Mesenchymal stem cell (in vitro differentiated cells and primary cell): ENCODE data around the gene CSTB.

ENCODE experiments used
- DNase-seq: peaks from one replicate; pipeline ENCODE4 v3.0.0-alpha.2; 2013
- H2AFZ ChIP-seq: one replicate; pipeline ENCODE4 v1.6.1; 2013; ENCODE audit warnings: low read depth, mild to moderate bottlenecking, control low read depth, inconsistent platforms, low read length, moderate library complexity
- H2AK5ac ChIP-seq: 2 replicates; pipeline ENCODE4 v1.6.1; 2013; ENCODE audit warnings: low read length, moderate library complexity, mild to moderate bottlenecking, inconsistent platforms; ENCODE audit not compliant: severe bottlenecking
- H2BK120ac ChIP-seq: one replicate; pipeline ENCODE4 v1.6.1; 2013; ENCODE audit warnings: low read depth, mild to moderate bottlenecking, inconsistent platforms, low read length, moderate library complexity
- H2BK12ac ChIP-seq, 2 experiments: one replicate each; pipeline ENCODE4 v1.6.1; 2013; ENCODE audit warnings: inconsistent platforms in 2 of 2, low read length in 2 of 2, mild to moderate bottlenecking in 2 of 2, moderate library complexity in 2 of 2, control low read depth in 1 of 2
- H2BK15ac ChIP-seq: one replicate; pipeline ENCODE4 v1.6.1; 2013; ENCODE audit warnings: mild to moderate bottlenecking, low read depth, inconsistent platforms; ENCODE audit not compliant: poor library complexity, severe bottlenecking
- H2BK5ac ChIP-seq: 2 replicates; pipeline ENCODE4 v1.6.1; 2013; ENCODE audit warnings: low read depth, mild to moderate bottlenecking, low read length, control low read depth, inconsistent platforms; ENCODE audit not compliant: poor library complexity, severe bottlenecking
- H3K14ac ChIP-seq, 2 experiments: one replicate each; pipeline ENCODE4 v1.6.1; 2013; ENCODE audit warnings: inconsistent platforms in 2 of 2, low read length in 2 of 2, control low read depth in 1 of 2, mild to moderate bottlenecking in 1 of 2, moderate library complexity in 1 of 2
- H3K18ac ChIP-seq, 2 experiments: one replicate each; pipeline ENCODE4 v1.6.1; 2013; ENCODE audit warnings: inconsistent platforms in 2 of 2, low read length in 2 of 2, control low read depth in 1 of 2, low read depth in 1 of 2, mild to moderate bottlenecking in 1 of 2
- H3K23ac ChIP-seq, 2 experiments: one replicate each; pipeline ENCODE4 v1.6.1; 2013; ENCODE audit warnings: inconsistent platforms in 2 of 2, low read length in 2 of 2, mild to moderate bottlenecking in 2 of 2, moderate library complexity in 2 of 2, control low read depth in 1 of 2
- H3K27ac ChIP-seq: 2 replicates; pipeline ENCODE4 v1.5.1; 2013; ENCODE audit warnings: mild to moderate bottlenecking, moderate library complexity, low read length, control low read depth, inconsistent platforms; ENCODE audit not compliant: poor library complexity, severe bottlenecking
- H3K27me3 ChIP-seq, 2 experiments: 2 replicates each; pipeline versions ENCODE4 v1.6.1 to v1.7.0; 2013; ENCODE audit warnings: low read length in 2 of 2, mild to moderate bottlenecking in 2 of 2, moderate library complexity in 2 of 2, control low read depth in 1 of 2, inconsistent platforms in 1 of 2; ENCODE audit not compliant: control insufficient read depth in 1 of 2, insufficient read depth in 1 of 2
- H3K36me3 ChIP-seq, 2 experiments: 2 replicates each; pipeline versions ENCODE4 v1.6.1 to v1.7.0; 2013; ENCODE audit warnings: low read length in 2 of 2, control low read depth in 1 of 2, inconsistent platforms in 1 of 2, low read depth in 1 of 2, mild to moderate bottlenecking in 1 of 2; ENCODE audit not compliant: insufficient read depth in 2 of 2, control insufficient read depth in 1 of 2
- H3K4ac ChIP-seq, 2 experiments: one replicate each; pipeline ENCODE4 v1.6.1; 2013; ENCODE audit warnings: inconsistent platforms in 2 of 2, low read length in 2 of 2, mild to moderate bottlenecking in 2 of 2, moderate library complexity in 2 of 2, control low read depth in 1 of 2, low read depth in 1 of 2
- H3K4me1 ChIP-seq: 2 replicates; pipeline ENCODE4 v1.6.1; 2013; ENCODE audit warnings: low read depth, low read length, control low read depth; ENCODE audit not compliant: control insufficient read depth, insufficient read depth
- H3K4me2 ChIP-seq: 2 replicates; pipeline ENCODE4 v1.6.1; 2013; ENCODE audit warnings: low read length, mild to moderate bottlenecking, inconsistent platforms; ENCODE audit not compliant: poor library complexity, severe bottlenecking
- H3K4me3 ChIP-seq, 2 experiments: 2 replicates each; pipeline versions ENCODE4 v1.5.1 to v1.7.0; 2013; ENCODE audit warnings: low read length in 2 of 2, mild to moderate bottlenecking in 2 of 2, control low read depth in 1 of 2, low read depth in 1 of 2; ENCODE audit not compliant: insufficient read depth in 1 of 2
- H3K79me1 ChIP-seq: replicated peaks from 2 replicates; pipeline ENCODE4 v1.6.1; 2013; ENCODE audit warnings: mild to moderate bottlenecking, control low read depth, low read length, inconsistent platforms; ENCODE audit not compliant: poor library complexity, severe bottlenecking
- H3K9ac ChIP-seq: 2 replicates; pipeline ENCODE4 v1.7.0; 2013; ENCODE audit warnings: mild to moderate bottlenecking, low read length, moderate library complexity
- H3K9me3 ChIP-seq: 2 replicates; pipeline ENCODE4 v1.7.0; 2013; ENCODE audit warnings: mild to moderate bottlenecking, low read length; ENCODE audit not compliant: control insufficient read depth
- H4K8ac ChIP-seq: one replicate; pipeline ENCODE4 v1.6.1; 2013; ENCODE audit warnings: inconsistent platforms, mild to moderate bottlenecking, low read length, moderate library complexity
- H4K91ac ChIP-seq: one replicate; pipeline ENCODE4 v1.6.1; 2013; ENCODE audit warnings: mild to moderate bottlenecking, low read length, inconsistent platforms
- WGBS: methylation state at CpG from one replicate; pipeline ENCODE4 v1.1.7; 2013; ENCODE audit warnings: mixed read lengths; 5-methylcytosine and 5-hydroxymethylcytosine counted together

The CSTB gene

DNA sequence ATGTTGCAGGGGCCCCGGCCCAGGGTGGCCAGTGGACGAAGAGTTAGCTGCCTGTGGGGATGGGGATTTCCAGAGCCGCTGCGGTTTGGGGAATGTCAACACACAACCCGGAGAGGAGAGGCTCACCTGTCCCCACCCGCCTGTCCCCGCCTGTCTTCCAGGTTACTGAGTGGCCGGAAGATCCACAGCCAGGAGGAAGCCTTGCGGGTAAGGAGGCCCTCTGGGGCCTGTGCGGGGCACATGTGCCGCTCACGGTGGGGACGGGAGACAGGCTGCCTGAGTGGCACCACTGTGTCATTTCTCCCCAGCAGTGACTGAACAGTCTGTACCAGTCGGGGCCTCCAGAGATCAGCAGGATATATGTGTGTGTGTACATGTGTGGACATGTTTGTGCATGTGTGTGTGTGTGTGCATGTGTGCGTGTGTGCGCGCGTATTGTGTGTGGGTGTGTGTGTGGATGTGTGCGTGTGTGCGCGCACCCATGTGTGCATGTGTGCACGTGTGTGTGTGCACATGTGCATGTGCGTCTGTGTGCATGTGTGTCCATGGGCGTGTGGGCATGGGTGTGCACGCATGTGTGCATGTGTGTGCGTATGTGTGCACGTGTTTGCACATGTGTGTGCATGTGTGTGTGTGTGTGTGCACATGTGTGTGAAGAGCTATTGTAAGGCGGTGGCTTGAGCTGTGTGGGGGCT is 25.6 kb downstream of the CSTB start:
- H3K14ac ChIP-seq: no peak overlapping the region
- no peak overlapping the region for H3K23ac ChIP-seq
- no peaks in the 10 kb centered on the region for H3K27me3 ChIP-seq
- peaks cover 5% of the 10 kb centered on the region for H3K4me1 ChIP-seq
- peaks cover 28% of the 10 kb centered on the region for H3K79me1 ChIP-seq
- no peak overlapping the region for H4K91ac ChIP-seq
- H2AFZ ChIP-seq: no peak overlapping the region
- H3K4me3 ChIP-seq: no peak overlapping the region
- H3K18ac ChIP-seq: no peak overlapping the region
- DNase-seq: no peak
- no peak overlapping the region for H3K9ac ChIP-seq
- H2AK5ac ChIP-seq: no peak overlapping the region
- H3K27ac ChIP-seq: no peak overlapping the region
- no peak overlapping the region for H2BK15ac ChIP-seq
- no peak overlapping the region for H3K4ac ChIP-seq
- H4K8ac ChIP-seq: no peak overlapping the region
- WGBS: 87% methylated on average over 28 of the region's 28 CpGs
- peaks cover 89 to 95% of the 10 kb centered on the region in 2 experiments for H3K36me3 ChIP-seq
- no peak overlapping the region for H2BK120ac ChIP-seq
- no peaks in the 10 kb centered on the region for H3K9me3 ChIP-seq
- H2BK5ac ChIP-seq: no peak overlapping the region
- H3K4me2 ChIP-seq: no peak overlapping the region
- H2BK12ac ChIP-seq: no peak overlapping the region

DNA sequence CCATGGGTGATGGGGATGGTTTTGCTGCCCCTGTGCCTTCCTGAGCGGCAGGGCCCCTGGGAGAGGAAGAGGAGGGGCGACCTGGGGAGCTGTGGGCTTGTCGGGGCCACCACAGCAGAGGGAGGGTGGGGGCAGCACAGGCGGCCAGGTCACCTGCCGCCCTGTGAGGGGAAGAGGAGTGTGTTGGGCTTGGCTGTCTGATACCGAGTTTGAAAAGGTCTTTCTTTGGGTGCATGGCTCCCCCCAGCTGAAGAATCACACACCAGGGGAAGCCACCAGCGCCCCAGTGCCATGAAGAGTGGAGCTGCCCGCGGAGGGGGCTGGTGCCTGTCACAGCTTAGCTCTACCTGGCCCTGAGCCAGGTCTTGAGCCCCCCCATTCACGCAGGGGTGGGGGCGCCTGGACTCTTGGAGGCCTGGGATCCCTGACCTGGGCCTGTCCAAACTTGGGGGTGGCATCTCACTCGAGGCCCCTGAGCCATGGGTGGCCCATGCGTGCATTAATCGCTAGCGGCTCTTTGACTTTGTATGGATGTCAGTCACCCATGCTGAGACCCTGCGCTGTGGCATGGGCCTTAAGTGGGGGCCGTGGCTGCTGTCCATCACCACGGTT is 26.4 kb downstream of the CSTB start:
- Histone ChIP-seq H3K9ac (no peak overlapping the region), H4K91ac (no peak overlapping the region)
- WGBS: 95% methylated on average over 18 of the region's 18 CpGs

DNA sequence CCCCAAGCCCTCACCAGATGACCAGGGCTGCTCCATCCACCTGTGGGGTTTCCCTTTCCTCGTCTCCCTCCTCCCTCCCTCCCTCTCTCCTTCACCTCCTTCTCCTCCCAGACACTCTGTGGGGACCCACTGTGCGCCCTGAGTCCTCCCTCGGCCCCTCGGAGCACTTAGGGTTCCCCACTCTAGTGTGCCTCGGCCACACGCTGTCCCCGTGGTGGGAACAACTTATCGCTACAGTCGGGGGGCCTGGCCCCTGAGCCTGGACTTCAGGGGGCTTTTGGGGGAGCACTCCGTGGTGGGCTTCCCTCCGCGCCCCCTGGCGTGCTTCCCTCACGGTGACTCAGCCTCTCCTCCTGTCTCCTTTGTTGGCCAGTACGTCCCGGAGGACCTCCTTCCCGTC is 27.5 kb downstream of the CSTB start:
- H2BK12ac ChIP-seq: no peak overlapping the region
- H3K4me2 ChIP-seq: no peak overlapping the region
- H2BK120ac ChIP-seq: no peak overlapping the region
- no peak overlapping the region for H2AK5ac ChIP-seq
- no peak overlapping the region for H3K23ac ChIP-seq
- H3K27ac ChIP-seq: no peak overlapping the region
- no peak overlapping the region for H2BK15ac ChIP-seq
- peaks cover 5% of the 10 kb centered on the region for H3K4me1 ChIP-seq
- no peak overlapping the region for H4K91ac ChIP-seq
- H3K4me3 ChIP-seq: no peak overlapping the region
- no peak overlapping the region for H2BK5ac ChIP-seq
- peaks cover 20% of the 10 kb centered on the region for H3K79me1 ChIP-seq
- H3K4ac ChIP-seq: no peak overlapping the region
- no peak overlapping the region for H2AFZ ChIP-seq
- H3K9me3 ChIP-seq: no peaks in the 10 kb centered on the region
- WGBS: 96% methylated on average over 14 of the region's 17 CpGs
- no peak overlapping the region for H3K18ac ChIP-seq
- H4K8ac ChIP-seq: no peak overlapping the region
- H3K9ac ChIP-seq: no peak overlapping the region
- no peak for DNase-seq
- H3K14ac ChIP-seq: no peak overlapping the region
- H3K36me3 ChIP-seq: peaks cover 89 to 91% of the 10 kb centered on the region in 2 experiments
- H3K27me3 ChIP-seq: no peaks in the 10 kb centered on the region

More for the DNA sequence above, 26.4 kb downstream of the CSTB start:
- Histone ChIP-seq H3K36me3 (peaks cover 89 to 91% of the 10 kb centered on the region in 2 experiments), H3K79me1 (peaks cover 23% of the 10 kb centered on the region), H2AK5ac (no peak overlapping the region), H2BK120ac (no peak overlapping the region), H3K23ac (no peak overlapping the region), H3K4me2 (no peak overlapping the region), H2BK12ac (no peak overlapping the region), H3K4me1 (peaks cover 5% of the 10 kb centered on the region), H3K14ac (no peak overlapping the region), H2BK15ac (no peak overlapping the region), H3K4me3 (no peak overlapping the region), H4K8ac (no peak overlapping the region), H3K18ac (no peak overlapping the region), H3K27ac (no peak overlapping the region), H3K4ac (no peak overlapping the region), H2AFZ (no peak overlapping the region), H3K9me3 (no peaks in the 10 kb centered on the region), H2BK5ac (no peak overlapping the region), H3K27me3 (no peaks in the 10 kb centered on the region)
- DNase-seq: no peak

DNA sequence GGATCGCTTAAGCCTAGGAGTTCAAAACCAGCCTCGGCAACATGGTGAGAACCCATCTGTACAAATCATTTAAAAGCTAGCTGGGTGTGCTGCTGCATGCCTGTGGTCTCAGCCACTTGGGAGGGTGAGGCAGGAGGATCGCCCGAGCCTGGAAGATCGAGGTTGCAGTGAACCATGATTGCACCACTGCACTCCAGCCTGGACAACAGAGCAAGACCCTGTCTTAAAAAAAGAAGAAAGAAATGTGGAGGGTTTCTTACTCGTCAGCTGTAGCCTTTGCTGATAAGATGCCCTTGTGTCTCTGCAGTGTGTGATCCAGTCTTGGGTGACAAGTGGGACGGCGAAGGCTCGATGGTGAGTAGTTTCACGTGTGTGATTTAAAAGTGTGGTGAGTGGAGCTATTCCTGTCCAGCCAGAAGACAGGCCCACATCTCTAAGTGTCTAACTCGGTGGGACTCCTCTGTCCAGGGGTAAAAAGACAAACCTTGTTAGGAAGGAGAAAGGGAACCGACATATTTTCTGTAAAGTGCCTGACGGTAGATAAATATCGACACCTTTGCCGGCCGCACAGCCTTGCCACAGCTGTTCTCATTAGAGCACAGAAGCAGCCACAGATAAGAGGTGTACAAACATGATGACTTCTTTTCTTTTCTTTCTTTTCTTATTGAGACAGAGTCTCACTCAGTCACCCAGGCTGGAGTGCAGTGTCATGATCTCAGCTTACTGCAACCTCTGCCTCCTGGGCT is 30.2 kb downstream of the CSTB start:
- Histone ChIP-seq H2BK5ac (no peak overlapping the region), H3K27me3 (no peaks in the 10 kb centered on the region), H2BK12ac (no peak overlapping the region), H3K79me1 (peaks cover 26% of the 10 kb centered on the region), H3K14ac (no peak overlapping the region), H3K23ac (no peak overlapping the region), H3K18ac (no peak overlapping the region), H3K27ac (no peak overlapping the region), H3K4me2 (no peak overlapping the region), H3K4ac (no peak overlapping the region), H4K8ac (no peak overlapping the region), H2BK15ac (no peak overlapping the region), H3K9ac (no peak overlapping the region), H2AFZ (no peak overlapping the region), H4K91ac (no peak overlapping the region), H3K4me3 (no peak overlapping the region), H3K36me3 (peaks cover 76 to 86% of the 10 kb centered on the region in 2 experiments), H3K4me1 (peaks cover 10% of the 10 kb centered on the region), H3K9me3 (no peaks in the 10 kb centered on the region), H2BK120ac (no peak overlapping the region), H2AK5ac (no peak overlapping the region)
- DNase-seq: no peak
- WGBS: 94% methylated on average over 16 of the region's 16 CpGs
